ENCODE data around the gene PTPRN2. TPM values are rescaled to one million over a fixed set of nuclear protein-coding genes. Genes with fewer than 3 reads are reported as not detected.

PTPRN2 gene
- total RNA-seq, 1 experiment from 2014 or later, result 1.1 TPM

DNA sequence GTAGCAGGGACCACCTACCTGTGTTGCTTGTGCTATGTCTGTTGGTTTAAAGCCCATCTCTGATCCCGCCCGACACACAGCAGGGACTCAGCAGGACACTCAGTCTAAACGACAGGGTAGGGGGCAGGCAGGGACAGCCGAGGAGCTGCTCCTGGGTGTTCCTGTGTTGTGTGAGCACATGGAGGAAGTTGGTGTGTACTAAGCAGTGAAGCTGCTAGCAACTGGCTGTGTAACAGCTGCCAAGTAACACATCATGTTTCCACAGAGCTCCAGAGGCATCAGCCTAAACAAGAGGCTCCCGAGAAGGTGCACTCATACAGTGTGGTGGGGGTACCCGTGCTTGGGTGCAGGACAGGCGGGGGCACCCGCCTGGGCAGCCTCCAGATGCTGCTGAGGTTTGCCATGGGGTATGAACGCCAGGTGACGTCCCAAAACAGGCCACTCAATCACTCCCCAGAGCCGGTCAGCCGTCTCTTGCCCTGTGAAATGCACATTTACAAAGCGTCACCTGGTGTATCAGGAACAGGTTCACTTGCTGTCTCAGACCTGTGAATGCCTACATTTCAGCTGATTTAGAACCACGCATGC lies 59.6 kb downstream of the PTPRN2 start:
- BruUV-seq (replicated peaks), result no TSS peak
- TF ChIP-seq SIN3A (IDR thresholded peaks at IDR 0.05; ENCODE audit: borderline replicate concordance, insufficient read depth, low read depth, low read length) (no peak), POLR2AphosphoS5 (IDR thresholded peaks at IDR 0.05; ENCODE audit: low read depth, low read length) (no peak)
- no peak overlapping the region for H3K27ac ChIP-seq (ENCODE audit: low read length)
- in situ Hi-C loops (cut with HindIII; ENCODE audit: low pct_unique_long_range_greater_than_20kb, low sequenced_read_pairs), result no loop called here
- ATAC-seq (no peak), DNase-seq (ENCODE audit: low read depth, low spot score) (no peak)
- H3K4me1 ChIP-seq (ENCODE audit: control insufficient read depth, insufficient read depth, low read length), result no peaks in the 10 kb centered on the region
- H3K9me3 ChIP-seq (ENCODE audit: control insufficient read depth, insufficient read depth, low read depth, low read length), result no peaks in the 10 kb centered on the region
- H3K4me3 ChIP-seq (ENCODE audit: low read depth in 2 of 2, low read length in 2 of 2), result no peak overlapping the region
- CTCF ChIA-PET, result no interaction called here
- no peaks in the 10 kb centered on the region for H3K36me3 ChIP-seq (ENCODE audit: control insufficient read depth, insufficient read depth, low read length)
- POLR2A ChIA-PET, result no interaction called here
- intact Hi-C loops (cut with micrococcal nuclease; ENCODE audit: unreplicated experiment), result no loop called here
- no peaks in the 10 kb centered on the region for H3K27me3 ChIP-seq (ENCODE audit: control insufficient read depth, insufficient read depth, low read length)

DNA sequence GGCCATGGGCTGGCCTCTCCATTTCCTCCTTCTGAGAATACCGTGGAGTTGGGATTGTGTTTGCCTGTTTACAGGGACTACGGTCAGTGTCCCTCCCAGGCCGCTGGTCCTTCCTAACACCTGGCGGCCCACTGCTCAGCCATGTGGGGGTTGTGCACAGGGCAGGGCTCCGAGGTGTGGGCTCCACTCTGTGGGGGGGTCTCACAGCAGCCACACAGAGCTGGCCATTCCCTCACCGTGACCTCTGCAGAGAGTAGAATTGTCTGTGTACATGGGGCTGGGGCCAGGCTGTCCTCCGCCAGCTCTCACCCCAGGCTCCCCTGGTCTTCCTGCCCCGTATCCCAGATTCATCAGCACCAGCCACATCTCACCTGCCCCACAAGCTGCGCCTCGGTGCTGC lies 60.1 kb downstream of the PTPRN2 start:
- no peak for ATAC-seq
- no peaks in the 10 kb centered on the region for H3K9me3 ChIP-seq (ENCODE audit: control insufficient read depth, insufficient read depth, low read depth, low read length)
- H3K36me3 ChIP-seq (ENCODE audit: control insufficient read depth, insufficient read depth, low read length), result no peaks in the 10 kb centered on the region
- TF ChIP-seq TCF7L2 (IDR thresholded peaks at IDR 0.05; ENCODE audit: low read depth, low read length), result no peak
- TF ChIP-seq, protein P1, sequence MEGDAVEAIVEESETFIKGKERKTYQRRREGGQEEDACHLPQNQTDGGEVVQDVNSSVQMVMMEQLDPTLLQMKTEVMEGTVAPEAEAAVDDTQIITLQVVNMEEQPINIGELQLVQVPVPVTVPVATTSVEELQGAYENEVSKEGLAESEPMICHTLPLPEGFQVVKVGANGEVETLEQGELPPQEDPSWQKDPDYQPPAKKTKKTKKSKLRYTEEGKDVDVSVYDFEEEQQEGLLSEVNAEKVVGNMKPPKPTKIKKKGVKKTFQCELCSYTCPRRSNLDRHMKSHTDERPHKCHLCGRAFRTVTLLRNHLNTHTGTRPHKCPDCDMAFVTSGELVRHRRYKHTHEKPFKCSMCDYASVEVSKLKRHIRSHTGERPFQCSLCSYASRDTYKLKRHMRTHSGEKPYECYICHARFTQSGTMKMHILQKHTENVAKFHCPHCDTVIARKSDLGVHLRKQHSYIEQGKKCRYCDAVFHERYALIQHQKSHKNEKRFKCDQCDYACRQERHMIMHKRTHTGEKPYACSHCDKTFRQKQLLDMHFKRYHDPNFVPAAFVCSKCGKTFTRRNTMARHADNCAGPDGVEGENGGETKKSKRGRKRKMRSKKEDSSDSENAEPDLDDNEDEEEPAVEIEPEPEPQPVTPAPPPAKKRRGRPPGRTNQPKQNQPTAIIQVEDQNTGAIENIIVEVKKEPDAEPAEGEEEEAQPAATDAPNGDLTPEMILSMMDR (IDR thresholded peaks at IDR 0.05), result no peak
- TF ChIP-seq, protein P2, sequence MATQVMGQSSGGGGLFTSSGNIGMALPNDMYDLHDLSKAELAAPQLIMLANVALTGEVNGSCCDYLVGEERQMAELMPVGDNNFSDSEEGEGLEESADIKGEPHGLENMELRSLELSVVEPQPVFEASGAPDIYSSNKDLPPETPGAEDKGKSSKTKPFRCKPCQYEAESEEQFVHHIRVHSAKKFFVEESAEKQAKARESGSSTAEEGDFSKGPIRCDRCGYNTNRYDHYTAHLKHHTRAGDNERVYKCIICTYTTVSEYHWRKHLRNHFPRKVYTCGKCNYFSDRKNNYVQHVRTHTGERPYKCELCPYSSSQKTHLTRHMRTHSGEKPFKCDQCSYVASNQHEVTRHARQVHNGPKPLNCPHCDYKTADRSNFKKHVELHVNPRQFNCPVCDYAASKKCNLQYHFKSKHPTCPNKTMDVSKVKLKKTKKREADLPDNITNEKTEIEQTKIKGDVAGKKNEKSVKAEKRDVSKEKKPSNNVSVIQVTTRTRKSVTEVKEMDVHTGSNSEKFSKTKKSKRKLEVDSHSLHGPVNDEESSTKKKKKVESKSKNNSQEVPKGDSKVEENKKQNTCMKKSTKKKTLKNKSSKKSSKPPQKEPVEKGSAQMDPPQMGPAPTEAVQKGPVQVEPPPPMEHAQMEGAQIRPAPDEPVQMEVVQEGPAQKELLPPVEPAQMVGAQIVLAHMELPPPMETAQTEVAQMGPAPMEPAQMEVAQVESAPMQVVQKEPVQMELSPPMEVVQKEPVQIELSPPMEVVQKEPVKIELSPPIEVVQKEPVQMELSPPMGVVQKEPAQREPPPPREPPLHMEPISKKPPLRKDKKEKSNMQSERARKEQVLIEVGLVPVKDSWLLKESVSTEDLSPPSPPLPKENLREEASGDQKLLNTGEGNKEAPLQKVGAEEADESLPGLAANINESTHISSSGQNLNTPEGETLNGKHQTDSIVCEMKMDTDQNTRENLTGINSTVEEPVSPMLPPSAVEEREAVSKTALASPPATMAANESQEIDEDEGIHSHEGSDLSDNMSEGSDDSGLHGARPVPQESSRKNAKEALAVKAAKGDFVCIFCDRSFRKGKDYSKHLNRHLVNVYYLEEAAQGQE (IDR thresholded peaks at IDR 0.05; ENCODE audit: insufficient read depth in 1 of 2, low read depth in 2 of 2, low read length in 1 of 2), result no peak
- H3K4me1 ChIP-seq (ENCODE audit: control insufficient read depth, insufficient read depth, low read length), result no peaks in the 10 kb centered on the region
- H3K27ac ChIP-seq (ENCODE audit: low read length), result no peak overlapping the region
- POLR2A ChIA-PET, result no interaction called here
- CTCF ChIA-PET, result no interaction called here
- no peak for DNase-seq (ENCODE audit: low read depth, low spot score)
- intact Hi-C loops (cut with micrococcal nuclease; ENCODE audit: unreplicated experiment) (no loop called here), in situ Hi-C loops (cut with HindIII; ENCODE audit: low pct_unique_long_range_greater_than_20kb, low sequenced_read_pairs) (no loop called here)
- no TSS peak for BruUV-seq (replicated peaks)
- H3K4me3 ChIP-seq (ENCODE audit: low read depth in 2 of 2, low read length in 2 of 2), result no peak overlapping the region
- H3K27me3 ChIP-seq (ENCODE audit: control insufficient read depth, insufficient read depth, low read length), result no peaks in the 10 kb centered on the region

DNA sequence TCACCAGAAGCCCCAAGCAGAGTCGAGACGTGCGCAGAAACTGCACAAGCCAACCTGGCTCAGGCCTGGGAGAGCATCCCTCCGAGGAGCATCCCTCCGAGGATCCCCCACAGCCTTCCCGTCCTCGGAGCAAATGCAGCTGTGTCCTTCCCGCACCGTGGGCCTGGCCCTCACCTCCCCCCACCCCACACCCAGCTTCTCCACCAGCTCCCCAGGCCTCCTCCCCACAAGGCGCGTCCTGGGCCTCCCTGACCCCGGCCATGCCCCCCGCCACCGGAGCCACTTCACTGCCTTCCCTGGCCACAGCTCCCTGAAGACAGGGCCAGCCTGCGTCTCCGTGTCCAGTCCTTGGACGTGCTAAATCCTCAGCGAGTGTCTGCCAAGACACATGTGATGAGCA lies 60.6 kb downstream of the PTPRN2 start:
- in situ Hi-C loops (cut with HindIII; ENCODE audit: low pct_unique_long_range_greater_than_20kb, low sequenced_read_pairs) (no loop called here), intact Hi-C loops (cut with micrococcal nuclease; ENCODE audit: unreplicated experiment) (no loop called here)
- H3K4me1 ChIP-seq (ENCODE audit: control insufficient read depth, insufficient read depth, low read length), result no peaks in the 10 kb centered on the region
- no peaks in the 10 kb centered on the region for H3K9me3 ChIP-seq (ENCODE audit: control insufficient read depth, insufficient read depth, low read depth, low read length)
- no peak overlapping the region for H3K4me3 ChIP-seq (ENCODE audit: low read depth in 2 of 2, low read length in 2 of 2)
- DNase-seq (ENCODE audit: low read depth, low spot score) (no peak), ATAC-seq (no peak)
- POLR2A ChIA-PET, result no interaction called here
- CTCF ChIA-PET, result no interaction called here
- TF ChIP-seq TCF7L2 (IDR thresholded peaks at IDR 0.05; ENCODE audit: low read depth, low read length) (no peak), POLR2AphosphoS5 (IDR thresholded peaks at IDR 0.05; ENCODE audit: low read depth, low read length) (no peak), SIN3A (IDR thresholded peaks at IDR 0.05; ENCODE audit: borderline replicate concordance, insufficient read depth, low read depth, low read length) (no peak)
- TF ChIP-seq, protein P1 (IDR thresholded peaks at IDR 0.05), result no peak
- TF ChIP-seq, protein P2 (IDR thresholded peaks at IDR 0.05; ENCODE audit: insufficient read depth in 1 of 2, low read depth in 2 of 2, low read length in 1 of 2), result no peak
- H3K27ac ChIP-seq (ENCODE audit: low read length), result no peak overlapping the region
- no TSS peak for BruUV-seq (replicated peaks)
- H3K27me3 ChIP-seq (ENCODE audit: control insufficient read depth, insufficient read depth, low read length), result no peaks in the 10 kb centered on the region
- H3K36me3 ChIP-seq (ENCODE audit: control insufficient read depth, insufficient read depth, low read length), result no peaks in the 10 kb centered on the region
